SHP77 treated with DMSO at 0.1 percent for 48 hours (cell line): ENCODE results near the gene DPYSL5.

Experiments used
- DNase-seq: peaks from one replicate; lab custom pipeline; 2025; lab: John Stamatoyannopoulos, UW

Gene DPYSL5

GRCh38 chr2:26932974-26933373, 85.0 kb downstream of the DPYSL5 start:
- DNase-seq, result no peak

- DNase-seq, result no peak
Observed at GRCh38 chr2:26933431-26934334, 85.8 kb downstream of the DPYSL5 start.

GRCh38 chr2:26934335-26934724, 86.4 kb downstream of the DPYSL5 start:
- no peak for DNase-seq

- no peak for DNase-seq
Observed at GRCh38 chr2:26934985-26935384, 87.1 kb downstream of the DPYSL5 start.

GRCh38 chr2:26936855-26937254, 88.9 kb downstream of the DPYSL5 start:
- no peak for DNase-seq

GRCh38 chr2:26938399-26939118, 90.6 kb downstream of the DPYSL5 start:
- DNase-seq, result no peak

- DNase-seq, result no peak
Observed at GRCh38 chr2:26940001-26940400, 92.1 kb downstream of the DPYSL5 start.

GRCh38 chr2:26941486-26941885, 93.6 kb downstream of the DPYSL5 start:
- DNase-seq, result no peak

- peak; percentile 20 for DNase-seq
Observed at GRCh38 chr2:26942543-26943295, 94.8 kb downstream of the DPYSL5 start.

GRCh38 chr2:26945991-26946750, 98.2 kb downstream of the DPYSL5 start:
- no peak for DNase-seq

- peak; percentile 20 for DNase-seq
Observed at GRCh38 chr2:26946841-26947784, 99.2 kb downstream of the DPYSL5 start.

GRCh38 chr2:26948800-26949199, 100.9 kb downstream of the DPYSL5 start:
- DNase-seq, result no peak

GRCh38 chr2:26950246-26950645, 102.3 kb downstream of the DPYSL5 start:
- DNase-seq, result no peak

- no peak for DNase-seq
Observed at GRCh38 chr2:26951236-26951635, 103.3 kb downstream of the DPYSL5 start.

- no peak for DNase-seq
Observed at GRCh38 chr2:26952374-26952773, 104.4 kb downstream of the DPYSL5 start.

GRCh38 chr2:26954135-26954534, 106.2 kb downstream of the DPYSL5 start:
- no peak for DNase-seq

- DNase-seq, result no peak
Observed at GRCh38 chr2:26957041-26957440, 109.1 kb downstream of the DPYSL5 start.

GRCh38 chr2:26957534-26957933, 109.6 kb downstream of the DPYSL5 start:
- DNase-seq, result no peak

- no peak for DNase-seq
Observed at GRCh38 chr2:26959331-26959730, 111.4 kb downstream of the DPYSL5 start.

GRCh38 chr2:26964446-26965130, 116.7 kb downstream of the DPYSL5 start:
- DNase-seq, result no peak
